PC-3 (cell line): ENCODE results near the gene GTF2A2.

ENCODE experiments used
- CTCF ChIP-seq: fragments of 300-600 bp; sonication (generic); conservative IDR thresholded peaks from 2 replicates; pipeline ENCODE4 v1.5.1; 2017; ENCODE audit warnings: antibody characterized with exemption, low read depth, mild to moderate bottlenecking, low read length
- EZH2 ChIP-seq: fragments of 300-600 bp; sonication (generic); IDR thresholded peaks from one replicate; pipeline ENCODE4 v1.6.1; 2017; ENCODE audit warnings: antibody characterized with exemption, mild to moderate bottlenecking, low read length; ENCODE audit not compliant: unreplicated experiment
- EZH2phosphoT487 ChIP-seq: fragments of 300-600 bp; sonication (generic); IDR thresholded peaks from 2 replicates; pipeline ENCODE4 v1.6.1; 2018; ENCODE audit warnings: mild to moderate bottlenecking, antibody characterized with exemption, low read length, borderline replicate concordance

- TF ChIP-seq CTCF (no peak), EZH2phosphoT487 (no peak), EZH2 (no peak)
Measured at GRCh38 chr15:59702351-59702750, 45.0 kb upstream of the GTF2A2 start.
